Stimulated activated CD8-positive, alpha-beta memory T cell treated with anti-CD3 and anti-CD28 coated beads, Interleukin-4, amount 100 ng/mL, for 48 hours (primary cell): ENCODE results near the gene TSNAXIP1.

Experiments used
- DNase-seq: peaks from one replicate; pipeline ENCODE4 v3.0.0-alpha.2; 2020

TSNAXIP1 gene

GRCh38 chr16:67841198-67841815, 34.6 kb downstream of the TSNAXIP1 start:
- no peak for DNase-seq

DNA sequence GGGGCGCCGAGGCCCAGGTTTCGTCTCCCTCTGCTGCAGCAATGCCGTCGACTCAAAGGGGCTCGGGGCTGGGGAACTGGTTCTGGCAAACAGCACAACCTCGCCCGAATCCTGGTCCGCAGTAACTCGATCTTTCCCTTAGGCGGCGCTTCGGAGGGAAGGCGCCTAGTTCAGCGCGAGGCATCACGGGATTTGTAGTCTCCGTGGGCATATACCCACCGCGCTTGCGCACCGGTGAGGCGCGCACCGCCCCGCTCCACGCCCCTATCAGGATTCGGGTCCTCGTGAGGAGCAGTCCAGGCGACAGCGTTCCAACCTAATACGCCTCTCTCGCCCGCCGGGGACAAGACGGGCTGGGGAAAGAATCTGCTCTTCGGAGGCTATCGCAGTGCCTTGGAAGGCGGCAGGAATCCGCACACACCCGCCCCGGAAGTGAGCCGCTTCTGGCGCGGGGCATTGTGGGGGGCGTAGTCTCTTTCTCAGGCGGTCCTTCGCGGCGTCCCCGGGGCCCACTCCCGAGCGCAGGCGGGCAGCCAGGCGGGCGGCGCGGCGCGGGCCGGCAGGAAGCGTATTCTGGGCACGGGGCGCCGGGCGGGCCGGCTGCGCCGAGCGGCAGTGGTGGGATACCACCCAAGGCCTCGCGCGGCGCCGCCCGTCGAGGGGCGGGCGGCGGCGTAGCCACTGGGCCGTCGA, 35.3 kb downstream of the TSNAXIP1 start, which contains the start of gene THAP11:
TSS of gene THAP11 (plus strand) at position 505 of the 693 bp plus-strand sequence. CDS start 235 bp downstream, outside the sequence.
- peak; percentile 95 for DNase-seq

DNA sequence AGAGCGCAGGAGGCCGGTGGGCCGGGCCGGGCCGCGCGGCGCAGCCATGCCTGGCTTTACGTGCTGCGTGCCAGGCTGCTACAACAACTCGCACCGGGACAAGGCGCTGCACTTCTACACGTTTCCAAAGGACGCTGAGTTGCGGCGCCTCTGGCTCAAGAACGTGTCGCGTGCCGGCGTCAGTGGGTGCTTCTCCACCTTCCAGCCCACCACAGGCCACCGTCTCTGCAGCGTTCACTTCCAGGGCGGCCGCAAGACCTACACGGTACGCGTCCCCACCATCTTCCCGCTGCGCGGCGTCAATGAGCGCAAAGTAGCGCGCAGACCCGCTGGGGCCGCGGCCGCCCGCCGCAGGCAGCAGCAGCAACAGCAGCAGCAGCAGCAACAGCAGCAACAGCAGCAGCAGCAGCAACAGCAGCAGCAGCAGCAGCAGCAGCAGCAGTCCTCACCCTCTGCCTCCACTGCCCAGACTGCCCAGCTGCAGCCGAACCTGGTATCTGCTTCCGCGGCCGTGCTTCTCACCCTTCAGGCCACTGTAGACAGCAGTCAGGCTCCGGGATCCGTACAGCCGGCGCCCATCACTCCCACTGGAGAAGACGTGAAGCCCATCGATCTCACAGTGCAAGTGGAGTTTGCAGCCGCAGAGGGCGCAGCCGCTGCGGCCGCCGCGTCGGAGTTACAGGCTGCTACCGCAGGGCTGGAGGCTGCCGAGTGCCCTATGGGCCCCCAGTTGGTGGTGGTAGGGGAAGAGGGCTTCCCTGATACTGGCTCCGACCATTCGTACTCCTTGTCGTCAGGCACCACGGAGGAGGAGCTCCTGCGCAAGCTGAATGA, 36.0 kb downstream of the TSNAXIP1 start:
- DNase-seq = peak; percentile 72

GRCh38 chr16:67843343-67843765, 36.7 kb downstream of the TSNAXIP1 start:
- no peak for DNase-seq

- no peak for DNase-seq
These were observed 37.8 kb downstream of the TSNAXIP1 start for GRCh38 chr16:67844497-67844896.

DNA sequence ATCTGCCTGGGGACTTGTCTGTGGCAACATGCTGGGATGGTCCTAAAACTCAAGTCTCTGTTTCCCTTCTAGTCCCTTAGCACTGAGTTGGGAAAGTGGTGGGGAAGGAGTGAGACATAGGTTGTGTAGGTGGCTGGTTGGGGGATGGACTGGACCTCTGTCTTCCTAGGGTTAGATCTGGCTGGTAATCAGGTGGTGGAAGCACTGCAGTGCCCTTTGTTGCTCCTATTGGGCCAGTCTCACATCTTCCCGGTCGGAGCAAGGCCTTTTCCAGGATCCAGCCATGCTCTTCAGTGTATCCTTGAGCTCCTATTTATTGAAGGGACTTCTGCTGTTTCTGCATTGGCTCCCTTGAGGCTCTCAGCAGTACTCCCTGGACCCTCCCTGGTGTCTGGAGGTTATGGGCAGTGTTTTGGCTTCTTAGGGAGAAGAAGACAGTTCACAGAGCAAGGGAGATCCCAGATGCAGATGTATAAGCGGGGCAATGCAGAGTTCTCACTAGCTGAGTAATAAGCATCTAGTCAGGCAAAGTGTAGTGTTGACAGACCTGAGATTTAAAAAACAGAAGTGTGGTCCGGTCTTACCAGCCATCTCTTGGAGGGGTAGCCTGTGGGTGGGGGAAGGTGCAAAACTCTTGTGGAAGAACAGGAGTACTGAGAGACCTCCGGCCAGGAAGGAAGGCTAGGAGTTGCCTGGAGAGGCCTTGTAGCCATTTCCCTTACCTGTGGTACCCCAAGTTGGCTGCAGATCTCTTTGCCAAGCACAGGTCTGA, 38.8 kb downstream of the TSNAXIP1 start:
- DNase-seq = no peak

DNA sequence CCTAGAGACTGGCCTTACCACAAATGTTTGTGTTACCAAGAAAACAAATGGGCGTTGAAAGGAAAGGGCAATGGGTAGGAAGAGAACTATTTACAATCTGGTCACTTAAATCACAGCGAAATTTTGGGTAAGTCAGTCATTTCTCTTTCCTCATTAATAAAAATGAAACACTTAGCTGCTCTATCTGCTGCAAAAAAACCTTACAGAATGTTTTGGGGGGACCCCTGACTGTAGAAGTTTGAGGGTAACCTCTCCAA, 39.3 kb downstream of the TSNAXIP1 start:
- DNase-seq = no peak

- peak; percentile 97 for DNase-seq
These were observed 39.8 kb downstream of the TSNAXIP1 start, which contains the start of gene NUTF2 for GRCh38 chr16:67846320-67847063. TSS of gene NUTF2 (plus strand) at chr16:67846933. CDS start at chr16:67865131, 18,198 bp downstream.

GRCh38 chr16:67847064-67847861, 40.6 kb downstream of the TSNAXIP1 start, which contains the start of gene CENPT:
TSS of gene CENPT (minus strand) at chr16:67847693. CDS start at chr16:67833859, 13,834 bp downstream.
- peak; percentile 32 for DNase-seq

GRCh38 chr16:67848118-67848517, 41.4 kb downstream of the TSNAXIP1 start:
- DNase-seq = no peak

- DNase-seq = no peak
These were observed 47.0 kb downstream of the TSNAXIP1 start for GRCh38 chr16:67853670-67854069.

DNA sequence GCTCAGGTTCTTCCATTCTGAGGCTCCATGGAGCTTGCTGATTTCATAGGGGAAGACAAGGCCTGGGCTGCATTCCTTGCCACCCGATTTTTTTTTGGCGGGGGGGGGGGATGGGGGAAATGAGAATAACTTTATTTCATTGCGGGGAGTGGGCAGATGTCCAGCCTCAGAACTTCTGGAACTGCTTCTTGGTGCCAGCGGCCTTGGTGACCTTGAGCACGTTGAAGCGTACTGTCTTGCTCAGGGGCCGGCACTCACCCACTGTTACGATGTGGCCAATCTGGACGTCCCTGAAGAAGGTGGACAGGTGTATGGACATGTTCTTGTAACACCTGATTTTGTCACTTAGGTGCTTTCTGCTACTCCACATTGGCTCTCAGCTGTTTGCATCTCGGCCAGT, 49.1 kb downstream of the TSNAXIP1 start:
- DNase-seq = no peak

DNA sequence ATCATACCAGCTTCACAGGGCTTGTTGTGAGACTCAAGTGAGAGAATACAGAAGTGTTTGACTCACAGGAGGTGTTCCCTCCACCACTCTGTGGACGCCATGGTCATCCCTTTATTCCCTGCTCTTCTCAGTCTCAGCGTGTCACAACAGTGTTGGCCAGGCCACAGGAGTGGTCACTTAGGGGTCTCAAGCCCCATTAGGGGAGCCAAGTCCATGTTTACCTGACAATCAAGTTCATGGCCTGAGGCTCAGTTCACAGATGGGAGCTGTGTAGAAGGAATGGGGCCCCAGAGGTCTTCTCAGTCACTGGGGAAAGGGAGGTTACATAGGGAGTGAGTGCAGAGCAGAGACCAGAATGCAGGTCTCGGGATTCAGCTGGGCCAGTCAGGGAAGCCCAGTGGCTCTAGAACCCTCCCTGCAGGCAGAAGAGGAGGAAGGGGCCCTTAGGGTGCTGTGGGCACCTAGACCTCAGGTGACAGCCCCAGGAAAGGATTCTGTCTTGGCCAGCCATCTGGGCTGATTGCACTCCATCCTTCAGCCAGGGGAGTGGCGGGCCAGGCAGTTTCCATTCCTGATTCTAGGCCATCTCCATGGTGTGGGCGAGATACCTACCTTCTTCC, 50.3 kb downstream of the TSNAXIP1 start:
- no peak for DNase-seq

- DNase-seq = peak; percentile 46
These were observed 51.0 kb downstream of the TSNAXIP1 start for GRCh38 chr16:67857547-67858233.

GRCh38 chr16:67858500-67858899, 51.8 kb downstream of the TSNAXIP1 start:
- no peak for DNase-seq

DNA sequence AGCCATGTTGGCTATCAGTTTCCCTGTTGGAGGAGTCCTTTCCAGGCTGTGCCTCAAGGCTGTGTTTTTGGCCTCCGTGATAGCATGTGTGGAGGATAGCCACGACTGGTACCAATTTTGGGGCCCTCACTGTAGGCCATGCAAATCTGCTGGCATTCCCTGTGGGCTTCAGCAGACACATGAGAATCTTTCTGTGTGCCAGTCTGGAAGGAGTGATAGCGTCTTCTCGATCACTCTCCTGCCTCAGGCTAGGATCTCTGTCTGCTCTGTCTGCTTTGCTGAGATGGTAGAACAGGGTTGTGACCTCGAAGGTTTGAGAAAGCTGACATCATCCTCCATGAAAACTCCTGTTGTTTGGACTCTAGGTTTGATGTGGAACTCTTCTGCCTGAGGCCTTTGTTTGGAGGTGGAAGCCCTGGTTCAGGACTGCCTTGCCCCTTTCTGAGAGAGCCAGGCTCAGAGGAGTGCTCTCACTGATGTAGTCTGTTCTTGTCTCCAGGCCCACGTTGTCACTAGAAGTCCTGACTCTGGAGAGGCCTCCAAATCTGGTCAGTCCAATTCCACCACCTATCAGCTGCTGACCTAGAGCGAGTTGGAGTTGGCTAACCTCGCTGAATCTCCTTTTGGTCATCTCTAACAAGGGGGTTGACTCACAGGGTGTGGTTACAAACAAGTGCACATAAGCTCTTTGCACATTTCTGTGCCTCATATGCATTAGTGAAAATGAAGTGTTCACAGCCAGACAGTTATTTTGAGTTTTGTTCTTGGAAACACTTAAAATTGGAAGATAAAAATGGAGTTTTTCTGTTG, 54.1 kb downstream of the TSNAXIP1 start:
- DNase-seq = no peak

- no peak for DNase-seq
These were observed 55.2 kb downstream of the TSNAXIP1 start for GRCh38 chr16:67861877-67862276.

DNA sequence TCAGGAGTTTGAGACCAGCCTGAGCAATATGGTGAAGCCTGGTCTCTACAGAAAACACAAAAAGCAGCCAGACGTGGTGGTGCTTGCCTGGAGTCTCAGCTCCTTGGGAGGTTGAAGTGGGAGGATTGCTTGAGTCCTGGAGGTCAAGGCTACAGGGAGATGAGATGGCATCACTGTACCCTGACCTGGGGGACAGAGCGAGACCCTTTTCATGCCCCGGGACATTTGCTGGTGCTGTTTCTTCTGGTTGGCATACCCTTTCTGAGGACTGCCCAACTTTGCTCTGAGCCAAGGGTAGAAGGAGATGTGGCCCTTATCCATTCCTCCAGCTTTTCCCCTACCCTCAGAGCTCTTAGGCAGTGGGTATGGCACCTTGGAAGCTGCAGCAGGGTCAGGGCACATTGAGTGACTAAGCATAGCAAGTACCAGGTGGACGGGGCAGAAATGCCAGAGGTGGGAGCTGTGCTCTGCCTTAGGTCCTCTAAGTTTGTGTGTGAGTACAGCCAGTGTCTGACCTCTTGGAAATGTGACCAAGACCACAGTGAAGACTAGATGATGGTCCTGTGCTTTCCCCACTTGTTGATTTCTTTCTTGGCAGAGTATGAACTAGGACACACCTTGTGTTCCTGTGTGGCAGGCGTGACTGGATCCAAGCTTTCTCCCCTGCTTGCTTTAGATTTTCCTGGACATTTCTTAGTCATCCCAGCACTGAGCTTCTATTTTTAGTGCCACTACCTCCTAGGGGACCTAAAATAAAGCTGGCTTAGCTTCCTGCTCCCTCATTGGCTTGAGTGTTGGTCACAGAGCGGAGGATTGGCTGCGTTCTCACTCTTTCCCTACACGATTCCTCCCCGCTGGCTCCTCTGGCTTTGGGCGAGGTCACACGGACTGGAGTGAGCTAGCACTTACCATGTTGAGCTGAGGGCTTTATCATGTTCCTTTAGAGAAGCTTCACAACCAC, 56.2 kb downstream of the TSNAXIP1 start:
- DNase-seq = no peak
